ENCODE results near the gene MOB3A. TPM values are rescaled to one million over a fixed set of nuclear protein-coding genes. Genes with fewer than 3 reads are reported as not detected.

The MOB3A gene
- total RNA-seq, 1 donor from 2014 or later = 161 TPM

DNA sequence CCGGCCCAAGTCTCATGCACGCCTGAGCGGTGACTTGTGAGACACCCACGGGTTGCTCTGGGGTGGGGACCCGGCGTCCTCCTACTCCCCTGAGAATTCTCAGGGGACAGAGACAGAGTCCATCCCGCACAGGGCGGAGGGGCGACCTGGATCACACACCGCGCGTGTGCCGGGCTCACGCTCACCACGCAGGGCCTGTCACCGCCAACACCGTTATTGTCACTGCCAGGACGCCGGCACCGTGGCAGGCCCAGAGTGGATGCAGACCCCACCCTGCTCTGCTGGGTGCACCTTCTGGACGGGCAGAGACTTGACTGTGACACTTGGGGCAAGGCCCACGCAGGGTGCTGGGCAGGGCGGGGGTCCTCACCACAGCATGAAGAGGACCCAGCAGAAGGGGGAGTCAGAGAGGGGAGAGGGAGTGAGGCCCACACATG is 16.2 kb downstream of the MOB3A start:
- Mint-ChIP-seq H3K27ac (peak overlapping the region; percentile 78), H3K4me1 (ENCODE audit: low read depth) (peaks cover 39% of the 10 kb centered on the region), H3K27me3 (ENCODE audit: insufficient read depth) (no peaks in the 10 kb centered on the region), H3K4me3 (peak overlapping the region; percentile 78), H3K9me3 (no peaks in the 10 kb centered on the region), H3K36me3 (ENCODE audit: low read depth) (peaks cover 45% of the 10 kb centered on the region)
- no peak for DNase-seq (ENCODE audit: low spot score)
- intact Hi-C loops (cut with micrococcal nuclease) = no loop called here

- intact Hi-C loops (cut with micrococcal nuclease) = no loop called here
- no peaks in the 10 kb centered on the region for H3K9me3 Mint-ChIP-seq
- peaks cover 39% of the 10 kb centered on the region for H3K4me1 Mint-ChIP-seq (ENCODE audit: low read depth)
- DNase-seq (ENCODE audit: low spot score) = no peak
- peaks cover 45% of the 10 kb centered on the region for H3K36me3 Mint-ChIP-seq (ENCODE audit: low read depth)
- H3K27ac Mint-ChIP-seq = peak overlapping the region; percentile 78
- no peaks in the 10 kb centered on the region for H3K27me3 Mint-ChIP-seq (ENCODE audit: insufficient read depth)
- H3K4me3 Mint-ChIP-seq = peak overlapping the region; percentile 78
Observed at GRCh38 chr19:2079076-2079864, 16.9 kb downstream of the MOB3A start.

- Mint-ChIP-seq H3K36me3 (ENCODE audit: low read depth) (peaks cover 42% of the 10 kb centered on the region), H3K27ac (no peak overlapping the region), H3K9me3 (no peaks in the 10 kb centered on the region), H3K27me3 (ENCODE audit: insufficient read depth) (no peaks in the 10 kb centered on the region), H3K4me3 (no peak overlapping the region), H3K4me1 (ENCODE audit: low read depth) (peaks cover 33% of the 10 kb centered on the region)
- intact Hi-C loops (cut with micrococcal nuclease) = no loop called here
- DNase-seq (ENCODE audit: low spot score) = no peak
Observed at GRCh38 chr19:2077833-2078619, 18.1 kb downstream of the MOB3A start.

DNA sequence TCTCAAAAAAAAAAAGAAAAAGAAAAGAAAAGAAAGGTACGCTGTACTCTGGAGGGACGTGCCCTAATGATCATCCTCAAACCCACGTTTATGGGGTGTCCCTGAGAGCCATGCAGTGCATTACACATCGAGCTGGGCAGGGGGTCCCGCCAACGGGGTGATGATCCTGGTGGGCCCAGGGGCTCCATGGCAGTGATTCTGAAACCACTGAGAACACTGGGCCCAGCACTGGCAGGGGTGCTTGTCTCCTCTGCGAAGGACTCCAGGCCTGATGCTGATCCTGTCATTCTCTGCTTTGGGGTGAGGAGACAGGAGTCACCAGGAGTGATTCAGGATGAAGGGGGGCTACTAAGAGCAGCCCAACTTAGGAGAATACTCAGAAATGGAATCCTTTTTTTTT is 18.7 kb downstream of the MOB3A start:
- Mint-ChIP-seq H3K9me3 (no peaks in the 10 kb centered on the region), H3K4me1 (ENCODE audit: low read depth) (peaks cover 29% of the 10 kb centered on the region), H3K27ac (no peak overlapping the region), H3K27me3 (ENCODE audit: insufficient read depth) (no peaks in the 10 kb centered on the region), H3K4me3 (no peak overlapping the region), H3K36me3 (ENCODE audit: low read depth) (peaks cover 40% of the 10 kb centered on the region)
- intact Hi-C loops (cut with micrococcal nuclease) = no loop called here
- DNase-seq (ENCODE audit: low spot score) = no peak

DNA sequence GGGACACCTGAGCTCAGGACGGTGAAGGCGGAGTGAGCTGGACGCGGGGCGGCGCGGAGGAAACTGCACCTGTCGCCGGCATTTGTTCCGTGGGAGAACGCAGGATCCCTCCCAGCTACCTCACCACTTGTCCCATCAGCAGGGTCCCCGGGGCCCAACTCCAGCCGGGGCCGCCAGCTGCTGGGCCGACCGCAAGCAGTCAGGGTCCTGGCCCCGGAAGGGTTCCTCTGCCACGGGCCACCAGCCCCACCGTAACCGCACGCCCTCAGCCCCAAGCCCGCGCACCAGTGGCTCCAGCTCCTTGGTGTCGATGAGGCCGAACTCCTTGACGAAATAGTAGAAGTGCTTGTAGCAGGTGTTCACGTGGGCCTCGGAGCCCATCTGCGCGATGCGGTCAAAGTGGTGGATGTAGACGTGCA is 19.6 kb downstream of the MOB3A start:
- no peaks in the 10 kb centered on the region for H3K9me3 Mint-ChIP-seq
- peaks cover 40% of the 10 kb centered on the region for H3K36me3 Mint-ChIP-seq (ENCODE audit: low read depth)
- no peak overlapping the region for H3K4me3 Mint-ChIP-seq
- H3K27me3 Mint-ChIP-seq (ENCODE audit: insufficient read depth) = no peaks in the 10 kb centered on the region
- intact Hi-C loops (cut with micrococcal nuclease) = no loop called here
- H3K4me1 Mint-ChIP-seq (ENCODE audit: low read depth) = peaks cover 27% of the 10 kb centered on the region
- DNase-seq (ENCODE audit: low spot score) = no peak
- no peak overlapping the region for H3K27ac Mint-ChIP-seq

GRCh38 chr19:2072757-2073551 is 23.2 kb downstream of the MOB3A start:
- intact Hi-C loops (cut with micrococcal nuclease) = no loop called here
- H3K4me1 Mint-ChIP-seq (ENCODE audit: low read depth) = peaks cover 15% of the 10 kb centered on the region

DNA sequence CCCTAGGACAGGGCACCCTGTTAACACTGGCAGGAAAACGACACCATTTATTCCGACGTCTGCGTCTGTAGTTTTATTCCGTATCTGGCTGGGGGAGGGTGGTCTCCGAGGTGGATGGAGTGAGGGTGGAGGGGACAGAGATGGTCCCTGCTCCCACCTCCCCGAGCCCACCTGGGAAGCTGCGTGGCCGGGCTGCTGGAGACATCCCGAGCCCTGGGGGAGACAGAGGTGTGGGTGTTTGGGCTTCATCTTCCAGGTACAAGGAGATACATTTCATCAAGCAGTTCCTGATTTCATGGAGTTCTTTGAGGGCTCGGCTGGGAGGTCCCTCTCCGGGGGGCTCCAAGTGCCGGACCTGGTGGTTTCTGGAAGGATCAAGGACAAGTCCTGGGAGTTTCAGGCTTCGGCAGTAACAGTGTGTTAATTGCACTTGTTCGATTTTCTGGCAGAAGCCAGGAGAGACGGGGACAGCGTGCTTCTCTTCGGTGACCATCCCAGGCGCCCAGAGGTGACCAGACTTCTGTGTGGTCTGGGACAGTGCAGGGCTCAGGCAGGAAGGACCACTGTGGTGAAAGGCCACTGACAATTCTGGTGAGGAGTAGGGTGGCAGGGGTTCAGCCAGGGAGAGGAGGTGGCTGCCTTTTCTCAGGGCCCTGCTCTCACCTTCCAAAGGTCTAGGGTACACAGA is 25.0 kb downstream of the MOB3A start:
- no peak overlapping the region for H3K4me3 Mint-ChIP-seq
- intact Hi-C loops (cut with micrococcal nuclease) = no loop called here
- no peak for DNase-seq (ENCODE audit: low spot score)
- H3K4me1 Mint-ChIP-seq (ENCODE audit: low read depth) = peaks cover 15% of the 10 kb centered on the region
- H3K9me3 Mint-ChIP-seq = no peaks in the 10 kb centered on the region
- H3K36me3 Mint-ChIP-seq (ENCODE audit: low read depth) = peaks cover 36% of the 10 kb centered on the region
- no peaks in the 10 kb centered on the region for H3K27me3 Mint-ChIP-seq (ENCODE audit: insufficient read depth)
- H3K27ac Mint-ChIP-seq = peak overlapping the region; percentile 31

More at GRCh38 chr19:2072757-2073551, 23.2 kb downstream of the MOB3A start:
- H3K9me3 Mint-ChIP-seq = no peaks in the 10 kb centered on the region
- H3K4me3 Mint-ChIP-seq = no peak overlapping the region
- H3K27me3 Mint-ChIP-seq (ENCODE audit: insufficient read depth) = no peaks in the 10 kb centered on the region
- H3K36me3 Mint-ChIP-seq (ENCODE audit: low read depth) = peaks cover 38% of the 10 kb centered on the region
- no peak for DNase-seq (ENCODE audit: low spot score)
- H3K27ac Mint-ChIP-seq = peak overlapping the region; percentile 52

GRCh38 chr19:2070436-2070827 is 25.7 kb downstream of the MOB3A start:
- no peak for DNase-seq (ENCODE audit: low spot score)
- Mint-ChIP-seq H3K4me1 (ENCODE audit: low read depth) (peaks cover 15% of the 10 kb centered on the region), H3K9me3 (no peaks in the 10 kb centered on the region), H3K27ac (peak overlapping the region; percentile 44), H3K36me3 (ENCODE audit: low read depth) (peaks cover 32% of the 10 kb centered on the region), H3K4me3 (no peak overlapping the region), H3K27me3 (ENCODE audit: insufficient read depth) (no peaks in the 10 kb centered on the region)
- intact Hi-C loops (cut with micrococcal nuclease) = no loop called here

DNA sequence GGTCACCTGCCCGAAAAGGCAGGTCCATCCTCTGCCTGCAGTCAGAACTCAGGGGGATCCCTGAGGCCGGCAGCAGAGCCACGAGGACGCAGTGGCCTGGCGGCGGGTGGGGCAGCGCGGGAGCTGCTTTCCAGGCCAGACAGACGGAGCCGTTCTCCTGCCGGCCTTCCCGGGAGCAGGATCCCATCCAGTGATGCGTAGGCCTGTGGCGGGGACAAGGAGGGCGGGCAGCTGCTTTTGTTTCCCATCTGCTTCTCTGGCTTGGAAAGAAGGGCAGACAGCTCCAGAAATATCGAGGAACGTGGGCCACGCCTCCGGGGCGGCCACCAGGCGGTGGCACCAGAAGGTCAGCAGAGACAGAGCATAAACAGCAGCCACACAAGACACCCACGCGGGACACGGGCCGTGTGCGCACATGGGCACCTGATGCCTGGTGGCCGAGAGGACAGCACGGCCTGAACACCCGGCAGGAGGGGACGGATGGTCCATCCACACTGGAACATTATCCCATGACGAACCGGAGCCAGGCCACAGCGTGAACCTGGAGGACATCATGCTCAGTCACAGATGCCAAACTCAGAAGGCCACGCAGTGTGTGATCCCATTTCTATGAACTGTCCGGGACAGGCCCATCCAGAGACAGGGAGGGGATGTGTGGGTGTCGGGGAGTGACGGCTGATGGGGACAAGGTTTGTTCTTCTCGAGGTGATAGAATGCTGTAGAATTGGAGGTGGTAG is 31.2 kb downstream of the MOB3A start:
- no peak overlapping the region for H3K4me3 Mint-ChIP-seq
- H3K9me3 Mint-ChIP-seq = no peaks in the 10 kb centered on the region
- intact Hi-C loops (cut with micrococcal nuclease) = no loop called here

DNA sequence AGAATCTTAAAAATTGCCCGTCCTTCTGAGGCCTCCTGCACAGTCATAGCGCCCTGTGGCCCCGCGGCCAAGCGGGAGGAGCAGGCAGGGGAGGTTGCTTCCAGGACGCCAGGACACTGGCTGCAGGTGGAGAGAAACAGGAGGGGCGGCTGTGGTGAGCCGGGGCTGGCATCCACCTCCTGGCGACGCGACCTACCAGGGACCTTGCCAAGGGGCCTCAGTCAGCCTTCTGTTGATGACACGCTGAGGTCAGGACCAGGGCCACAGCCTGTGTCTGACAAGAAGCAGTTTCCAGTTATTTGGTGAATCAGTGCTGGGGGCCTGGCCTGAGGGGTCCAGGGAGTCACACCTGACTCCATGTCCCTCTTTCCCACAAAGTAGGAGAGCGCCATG is 31.7 kb downstream of the MOB3A start:
- H3K4me1 Mint-ChIP-seq (ENCODE audit: low read depth) = peaks cover 17% of the 10 kb centered on the region
- intact Hi-C loops (cut with micrococcal nuclease) = no loop called here
- H3K27ac Mint-ChIP-seq = no peak overlapping the region
- no peaks in the 10 kb centered on the region for H3K27me3 Mint-ChIP-seq (ENCODE audit: insufficient read depth)
- no peak for DNase-seq (ENCODE audit: low spot score)
- H3K36me3 Mint-ChIP-seq (ENCODE audit: low read depth) = no peaks in the 10 kb centered on the region
- no peaks in the 10 kb centered on the region for H3K9me3 Mint-ChIP-seq
- H3K4me3 Mint-ChIP-seq = no peak overlapping the region

More for the DNA sequence above, 31.2 kb downstream of the MOB3A start:
- Mint-ChIP-seq H3K27ac (no peak overlapping the region), H3K36me3 (ENCODE audit: low read depth) (peaks cover 5% of the 10 kb centered on the region), H3K27me3 (ENCODE audit: insufficient read depth) (no peaks in the 10 kb centered on the region), H3K4me1 (ENCODE audit: low read depth) (peaks cover 20% of the 10 kb centered on the region)
- DNase-seq (ENCODE audit: low spot score) = no peak

GRCh38 chr19:2063824-2064223 is 32.3 kb downstream of the MOB3A start:
- Mint-ChIP-seq H3K27ac (peak overlapping the region; percentile 23), H3K9me3 (no peaks in the 10 kb centered on the region), H3K36me3 (ENCODE audit: low read depth) (no peaks in the 10 kb centered on the region), H3K4me1 (ENCODE audit: low read depth) (peaks cover 17% of the 10 kb centered on the region), H3K4me3 (no peak overlapping the region), H3K27me3 (ENCODE audit: insufficient read depth) (no peaks in the 10 kb centered on the region)
- intact Hi-C loops (cut with micrococcal nuclease) = no loop called here
- DNase-seq (ENCODE audit: low spot score) = no peak

DNA sequence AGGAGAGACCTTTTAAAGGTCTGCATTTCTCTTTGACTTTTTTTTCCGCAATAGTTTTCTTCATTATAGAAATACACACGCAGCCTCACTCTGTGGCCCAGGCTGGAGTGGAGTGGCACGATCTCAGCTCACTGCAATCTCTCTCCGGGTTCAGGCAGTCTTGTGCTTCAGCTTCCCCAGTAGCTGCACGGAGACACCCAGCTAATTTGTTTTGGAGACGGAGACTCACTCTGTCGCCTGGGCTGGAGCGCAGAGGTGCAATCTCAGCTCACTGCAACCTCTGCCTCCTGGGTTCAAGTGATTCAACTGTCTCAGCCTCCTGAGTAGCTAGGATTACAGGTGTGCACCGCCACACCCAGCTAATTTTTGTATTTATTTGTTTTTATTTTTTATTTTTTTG is 33.4 kb downstream of the MOB3A start:
- H3K4me1 Mint-ChIP-seq (ENCODE audit: low read depth) = peaks cover 17% of the 10 kb centered on the region
- DNase-seq (ENCODE audit: low spot score) = no peak
- peak overlapping the region; percentile 89 for H3K4me3 Mint-ChIP-seq
- H3K36me3 Mint-ChIP-seq (ENCODE audit: low read depth) = no peaks in the 10 kb centered on the region
- H3K27me3 Mint-ChIP-seq (ENCODE audit: insufficient read depth) = no peaks in the 10 kb centered on the region
- H3K27ac Mint-ChIP-seq = peak overlapping the region; percentile 92
- intact Hi-C loops (cut with micrococcal nuclease) = no loop called here
- H3K9me3 Mint-ChIP-seq = no peaks in the 10 kb centered on the region

All from activated T-helper 1 cell treated with anti-CD3 and anti-CD28 coated beads, Interleukin-12 subunit alpha, Interleukin-12 subunit beta, Interleukin-2, Interleukin-4 antibody, amounts not matched to agents 30 ng/mL and 10 ng/mL and 1 ng/mL, durations not matched to agents 14 hours and 24 hours and 36 hours (primary cell).